A549 (cell line): ENCODE data around the gene SPATA13.

Experiments used
- CBX2 ChIP-seq: fragments of 200-600 bp; sonication (generic); IDR thresholded peaks from 2 replicates; pipeline ENCODE4 v1.6.1; 2016; ENCODE audit warnings: low read depth, mild to moderate bottlenecking, borderline replicate concordance
- ESRRA ChIP-seq: fragments of 150-350 bp; IDR thresholded peaks from 2 replicates; pipeline ENCODE4 v1.6.1; 2014; ENCODE audit warnings: mild to moderate bottlenecking, low read length, borderline replicate concordance
- NFE2L2 ChIP-seq: fragments of 150-350 bp; conservative IDR thresholded peaks from 2 replicates; pipeline ENCODE4 v1.6.1; 2014; ENCODE audit warnings: low read length
- POLR2A ChIP-seq: IDR thresholded peaks from 2 replicates; pipeline ENCODE4 v1.6.1; 2012; ENCODE audit warnings: mild to moderate bottlenecking, low read length
- RCOR1 ChIP-seq: fragments of 150-350 bp; IDR thresholded peaks from 2 replicates; pipeline ENCODE4 v1.6.1; 2014; ENCODE audit warnings: antibody characterized with exemption, low read length, low read depth
- REST ChIP-seq: fragments of 200-600 bp; sonication (generic); IDR thresholded peaks from 2 replicates; pipeline ENCODE4 v1.6.1; 2016; ENCODE audit warnings: antibody characterized with exemption, mild to moderate bottlenecking, moderate library complexity
- TFCP2L1 ChIP-seq: fragments of 250-450 bp; sonication (Bioruptor Pico); IDR thresholded peaks from 2 replicates; pipeline ENCODE4 v1.5.0; 2021; ENCODE audit warnings: mild to moderate bottlenecking
- ZFP36 ChIP-seq: fragments of 450-650 bp; IDR thresholded peaks from 2 replicates; pipeline ENCODE4 v1.6.1; 2014; ENCODE audit warnings: borderline replicate concordance; ENCODE audit not compliant: partially characterized antibody
- TF ChIP-seq, protein P1 (sequence below): fragments of >200 bp; sonication (Bioruptor Twin); formaldehyde crosslinking; IDR thresholded peaks from 3 replicates; pipeline ENCODE4 v1.5.1; 2016

GRCh38 chr13:24275041-24275440, 114.5 kb downstream of the SPATA13 start:
- TF ChIP-seq, protein P1, sequence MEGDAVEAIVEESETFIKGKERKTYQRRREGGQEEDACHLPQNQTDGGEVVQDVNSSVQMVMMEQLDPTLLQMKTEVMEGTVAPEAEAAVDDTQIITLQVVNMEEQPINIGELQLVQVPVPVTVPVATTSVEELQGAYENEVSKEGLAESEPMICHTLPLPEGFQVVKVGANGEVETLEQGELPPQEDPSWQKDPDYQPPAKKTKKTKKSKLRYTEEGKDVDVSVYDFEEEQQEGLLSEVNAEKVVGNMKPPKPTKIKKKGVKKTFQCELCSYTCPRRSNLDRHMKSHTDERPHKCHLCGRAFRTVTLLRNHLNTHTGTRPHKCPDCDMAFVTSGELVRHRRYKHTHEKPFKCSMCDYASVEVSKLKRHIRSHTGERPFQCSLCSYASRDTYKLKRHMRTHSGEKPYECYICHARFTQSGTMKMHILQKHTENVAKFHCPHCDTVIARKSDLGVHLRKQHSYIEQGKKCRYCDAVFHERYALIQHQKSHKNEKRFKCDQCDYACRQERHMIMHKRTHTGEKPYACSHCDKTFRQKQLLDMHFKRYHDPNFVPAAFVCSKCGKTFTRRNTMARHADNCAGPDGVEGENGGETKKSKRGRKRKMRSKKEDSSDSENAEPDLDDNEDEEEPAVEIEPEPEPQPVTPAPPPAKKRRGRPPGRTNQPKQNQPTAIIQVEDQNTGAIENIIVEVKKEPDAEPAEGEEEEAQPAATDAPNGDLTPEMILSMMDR, result no peak
- TF ChIP-seq REST (no peak), NFE2L2 (no peak), RCOR1 (no peak), ESRRA (no peak), TFCP2L1 (no peak), POLR2A (no peak), ZFP36 (no peak), CBX2 (no peak)
